A673 (cell line): ENCODE results near the gene AGAP1.

ENCODE experiments used
- EZH2 ChIP-seq: fragments of 200-600 bp; sonication (generic); IDR thresholded peaks from 2 replicates; pipeline ENCODE4 v1.6.1; 2017; ENCODE audit warnings: borderline replicate concordance, low read depth, mild to moderate bottlenecking, mixed read lengths, antibody characterized with exemption, low read length; ENCODE audit not compliant: poor library complexity, severe bottlenecking
- TF ChIP-seq, protein P1 (sequence below): fragments of 300-800, 200-600 bp; sonication (generic); conservative IDR thresholded peaks from 2 replicates; pipeline ENCODE4 v1.5.1; 2017; ENCODE audit warnings: low read depth, mild to moderate bottlenecking, antibody characterized with exemption, low read length, moderate library complexity, mixed read lengths

DNA sequence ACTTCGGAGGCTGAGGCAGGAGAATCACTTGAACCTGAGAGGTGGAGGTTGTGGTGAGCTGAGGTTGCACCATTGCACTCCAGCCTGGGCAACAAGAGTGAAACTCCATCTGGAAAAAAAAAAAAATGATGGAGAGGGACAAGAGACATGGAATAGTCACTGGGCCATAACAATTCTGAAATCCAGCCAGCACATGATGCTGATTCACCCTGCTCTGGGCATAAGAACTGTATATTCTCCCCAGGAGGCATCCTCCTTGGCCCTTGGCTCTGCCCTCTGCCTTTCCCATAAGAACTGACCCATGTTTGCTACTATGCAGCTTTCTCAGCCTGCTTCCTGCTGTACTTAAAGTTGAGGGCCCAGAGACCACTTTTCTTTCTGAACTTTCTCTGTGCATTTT, 376.7 kb downstream of the AGAP1 start:
- TF ChIP-seq, protein P1, sequence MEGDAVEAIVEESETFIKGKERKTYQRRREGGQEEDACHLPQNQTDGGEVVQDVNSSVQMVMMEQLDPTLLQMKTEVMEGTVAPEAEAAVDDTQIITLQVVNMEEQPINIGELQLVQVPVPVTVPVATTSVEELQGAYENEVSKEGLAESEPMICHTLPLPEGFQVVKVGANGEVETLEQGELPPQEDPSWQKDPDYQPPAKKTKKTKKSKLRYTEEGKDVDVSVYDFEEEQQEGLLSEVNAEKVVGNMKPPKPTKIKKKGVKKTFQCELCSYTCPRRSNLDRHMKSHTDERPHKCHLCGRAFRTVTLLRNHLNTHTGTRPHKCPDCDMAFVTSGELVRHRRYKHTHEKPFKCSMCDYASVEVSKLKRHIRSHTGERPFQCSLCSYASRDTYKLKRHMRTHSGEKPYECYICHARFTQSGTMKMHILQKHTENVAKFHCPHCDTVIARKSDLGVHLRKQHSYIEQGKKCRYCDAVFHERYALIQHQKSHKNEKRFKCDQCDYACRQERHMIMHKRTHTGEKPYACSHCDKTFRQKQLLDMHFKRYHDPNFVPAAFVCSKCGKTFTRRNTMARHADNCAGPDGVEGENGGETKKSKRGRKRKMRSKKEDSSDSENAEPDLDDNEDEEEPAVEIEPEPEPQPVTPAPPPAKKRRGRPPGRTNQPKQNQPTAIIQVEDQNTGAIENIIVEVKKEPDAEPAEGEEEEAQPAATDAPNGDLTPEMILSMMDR, result no peak
- TF ChIP-seq EZH2, result no peak
